CD14-positive monocyte (primary cell): ENCODE results near the gene DNAJC5. TPM values are rescaled to one million over a fixed set of nuclear protein-coding genes. Genes with fewer than 3 reads are reported as not detected.
A peak's percentile ranks its signal among the peaks of the same experiment; 100 is the strongest.

Experiments used
- DNase-seq, 3 donors: peaks; one replicate each; pipeline ENCODE4 v3.0.0-alpha.2; 2011 to 2022
- H2AFZ ChIP-seq: 2 replicates; pipeline ENCODE4 v1.6.0; 2012; ENCODE audit warnings: mild to moderate bottlenecking, low read depth, low read length, inconsistent platforms; ENCODE audit not compliant: insufficient read depth, poor library complexity, severe bottlenecking
- H3K27ac ChIP-seq, 2 donors: 1 replicate in 1 of 2; 2 replicates in 1 of 2; pipeline ENCODE4 v1.5.1; 2012 to 2013; ENCODE audit warnings: low read length in 2 of 2, control low read depth in 1 of 2, inconsistent platforms in 1 of 2, low read depth in 1 of 2, mild to moderate bottlenecking in 1 of 2
- H3K27me3 ChIP-seq, 2 donors: one replicate each; pipeline versions ENCODE4 v1.6.0 to v1.6.1; 2011 to 2013; ENCODE audit warnings: low read length in 2 of 2; ENCODE audit not compliant: control insufficient read depth in 2 of 2, insufficient read depth in 2 of 2
- H3K36me3 ChIP-seq, 2 donors: replicated peaks in 1 of 2; 1 replicate in 1 of 2; 2 replicates in 1 of 2; pipeline versions ENCODE4 v1.5.1 to v1.6.1; 2012 to 2013; ENCODE audit warnings: low read length in 2 of 2, control low read depth in 1 of 2, inconsistent platforms in 1 of 2, mild to moderate bottlenecking in 1 of 2; ENCODE audit not compliant: insufficient read depth in 2 of 2, control insufficient read depth in 1 of 2
- H3K4me1 ChIP-seq, 2 donors: 1 replicate in 1 of 2; 2 replicates in 1 of 2; pipeline versions ENCODE4 v1.5.1 to v1.6.1; 2012 to 2013; ENCODE audit warnings: low read length in 2 of 2, control low read depth in 1 of 2, inconsistent platforms in 1 of 2, mild to moderate bottlenecking in 1 of 2, moderate library complexity in 1 of 2; ENCODE audit not compliant: insufficient read depth in 2 of 2, control insufficient read depth in 1 of 2
- H3K4me2 ChIP-seq: replicated peaks from 2 replicates; pipeline ENCODE3; 2012; ENCODE audit warnings: low read length, moderate library complexity, mild to moderate bottlenecking; ENCODE audit not compliant: poor library complexity, severe bottlenecking; ENCODE audit errors: extremely low read depth
- H3K4me3 ChIP-seq, 3 experiments: fragments of 200-600 bp in 1 of 3; sonication (generic) in 1 of 3; replicated peaks in 1 of 3; 1 replicate in 2 of 3; 2 replicates in 1 of 3; pipeline ENCODE4 v1.5.1; 2011 to 2013; ENCODE audit warnings: low read length in 3 of 3, mild to moderate bottlenecking in 3 of 3, control low read depth in 2 of 3, low read depth in 2 of 3, inconsistent platforms in 1 of 3, moderate library complexity in 1 of 3
- H3K79me2 ChIP-seq: 2 replicates; pipeline ENCODE4 v1.6.0; 2012; ENCODE audit warnings: mild to moderate bottlenecking, control low read depth, inconsistent platforms, low read length, moderate library complexity; ENCODE audit not compliant: insufficient read depth
- H3K9ac ChIP-seq: 2 replicates; pipeline ENCODE4 v1.6.0; 2017; ENCODE audit warnings: low read length, mild to moderate bottlenecking; ENCODE audit not compliant: insufficient read depth, poor library complexity, severe bottlenecking
- H3K9me3 ChIP-seq, 2 donors: replicated peaks in 1 of 2; 1 replicate in 1 of 2; 2 replicates in 1 of 2; pipeline versions ENCODE4 v1.5.1 to v1.6.1; 2012 to 2013; ENCODE audit warnings: low read length in 2 of 2, control low read depth in 1 of 2; ENCODE audit not compliant: control insufficient read depth in 1 of 2, insufficient read depth in 1 of 2
- H4K20me1 ChIP-seq: 2 replicates; pipeline ENCODE4 v1.6.0; 2012; ENCODE audit warnings: mild to moderate bottlenecking, low read length, control low read depth, moderate library complexity; ENCODE audit not compliant: insufficient read depth
- H3K27ac Mint-ChIP-seq, 7 donors: one replicate each; pipeline ENCODE4 v1.8.0; 2020; ENCODE audit warnings: mild to moderate bottlenecking in 7 of 7, mixed read lengths in 7 of 7, moderate library complexity in 6 of 7, inconsistent platforms in 2 of 7
- H3K27me3 Mint-ChIP-seq, 3 donors: one replicate each; pipeline ENCODE4 v1.8.0; 2021 to 2022; ENCODE audit warnings: low read depth in 3 of 3, mild to moderate bottlenecking in 3 of 3, mixed read lengths in 3 of 3, moderate library complexity in 3 of 3, inconsistent platforms in 1 of 3
- H3K36me3 Mint-ChIP-seq, 2 donors: one replicate each; pipeline ENCODE4 v1.8.0; 2020; ENCODE audit warnings: mixed read lengths in 2 of 2, inconsistent platforms in 1 of 2, mild to moderate bottlenecking in 1 of 2
- H3K4me1 Mint-ChIP-seq: one replicate; pipeline ENCODE4 v1.8.0; 2020; ENCODE audit warnings: mild to moderate bottlenecking, mixed read lengths
- H3K4me3 Mint-ChIP-seq, 2 donors: one replicate each; pipeline ENCODE4 v1.8.0; 2020; ENCODE audit warnings: mild to moderate bottlenecking in 2 of 2, mixed read lengths in 2 of 2, moderate library complexity in 1 of 2
- H3K9me3 Mint-ChIP-seq, 7 donors: one replicate each; pipeline ENCODE4 v1.8.0; 2020 to 2022; ENCODE audit warnings: mixed read lengths in 7 of 7, mild to moderate bottlenecking in 6 of 7, moderate library complexity in 6 of 7, inconsistent platforms in 2 of 7
- WGBS: methylation state at CpG from one replicate; pipeline ENCODE4 v1.1.5; 2013; ENCODE audit warnings: missing lambda C conversion rate; ENCODE audit not compliant: insufficient coverage; 5-methylcytosine and 5-hydroxymethylcytosine counted together
- intact Hi-C, 2 donors: fragments of 100-400 bp; cut with micrococcal nuclease; formaldehyde crosslinking; loops; one replicate each; pipeline versions ENCODE4 v1.15.0 to v1.15.1; 2023
- polyA plus RNA-seq, 3 donors: library from polyadenylated mRNA; depleted of rRNA in 1 of 3; unstranded in 2 of 3; stranded (reverse) in 1 of 3; fragments of 300-500 nt in 2 of 3; fragments of >200 nt in 1 of 3; fragmentation: Illumina TruSeq in 2 of 3; gene quantifications; 1 replicate in 2 of 3; 2 replicates in 1 of 3; pipeline ENCODE4 v1.2.3, GENCODE V29; 2012 to 2021
- TF ChIP-seq, protein P1 (sequence below): fragments of 200-600 bp; IDR thresholded peaks from one replicate; pipeline ENCODE4 v1.8.0; 2022; ENCODE audit warnings: antibody characterized with exemption, mild to moderate bottlenecking

DNAJC5 gene
- polyA plus RNA-seq, 3 donors = 5.9 to 44.4 (median 7.4) TPM

- peak in 1 of 3 donors; percentile 6 for DNase-seq
- WGBS = 94% methylated on average over 31 of the region's 35 CpGs
- Histone ChIP-seq H4K20me1 (peaks cover 99% of the 10 kb centered on the region), H3K36me3 (peaks cover 44 to 50% of the 10 kb centered on the region in 2 donors), H3K79me2 (peaks cover 73% of the 10 kb centered on the region), H3K27ac (no peak overlapping the region), H3K4me1 (peaks cover 50 to 53% of the 10 kb centered on the region in 2 donors), H3K4me2 (no peak overlapping the region), H3K27me3 (no peaks in the 10 kb centered on the region), H3K4me3 (no peak overlapping the region), H3K9me3 (no peaks in the 10 kb centered on the region), H2AFZ (no peak overlapping the region), H3K9ac (no peak overlapping the region)
- Mint-ChIP-seq H3K9me3 (peaks cover 0 to 2% (median 0%) of the 10 kb centered on the region in 7 donors), H3K27ac (no peak overlapping the region), H3K27me3 (peaks cover 0 to 2% (median 0%) of the 10 kb centered on the region in 3 donors), H3K4me1 (peaks cover 44% of the 10 kb centered on the region), H3K36me3 (peaks cover 18 to 37% of the 10 kb centered on the region in 2 donors), H3K4me3 (no peak overlapping the region)
- intact Hi-C loops = loop anchor here (5.0 kb wide), 2 partner anchors 37 to 302 kb away; no protein-coding TSS in a partner anchor
- TF ChIP-seq, protein P1, sequence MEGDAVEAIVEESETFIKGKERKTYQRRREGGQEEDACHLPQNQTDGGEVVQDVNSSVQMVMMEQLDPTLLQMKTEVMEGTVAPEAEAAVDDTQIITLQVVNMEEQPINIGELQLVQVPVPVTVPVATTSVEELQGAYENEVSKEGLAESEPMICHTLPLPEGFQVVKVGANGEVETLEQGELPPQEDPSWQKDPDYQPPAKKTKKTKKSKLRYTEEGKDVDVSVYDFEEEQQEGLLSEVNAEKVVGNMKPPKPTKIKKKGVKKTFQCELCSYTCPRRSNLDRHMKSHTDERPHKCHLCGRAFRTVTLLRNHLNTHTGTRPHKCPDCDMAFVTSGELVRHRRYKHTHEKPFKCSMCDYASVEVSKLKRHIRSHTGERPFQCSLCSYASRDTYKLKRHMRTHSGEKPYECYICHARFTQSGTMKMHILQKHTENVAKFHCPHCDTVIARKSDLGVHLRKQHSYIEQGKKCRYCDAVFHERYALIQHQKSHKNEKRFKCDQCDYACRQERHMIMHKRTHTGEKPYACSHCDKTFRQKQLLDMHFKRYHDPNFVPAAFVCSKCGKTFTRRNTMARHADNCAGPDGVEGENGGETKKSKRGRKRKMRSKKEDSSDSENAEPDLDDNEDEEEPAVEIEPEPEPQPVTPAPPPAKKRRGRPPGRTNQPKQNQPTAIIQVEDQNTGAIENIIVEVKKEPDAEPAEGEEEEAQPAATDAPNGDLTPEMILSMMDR = no peak
Measured at GRCh38 chr20:63944078-63944941, 49.4 kb downstream of the DNAJC5 start.

- Mint-ChIP-seq H3K4me3 (no peak overlapping the region), H3K27ac (no peak overlapping the region), H3K9me3 (peaks cover 0 to 2% (median 0%) of the 10 kb centered on the region in 7 donors), H3K36me3 (peaks cover 18 to 37% of the 10 kb centered on the region in 2 donors), H3K27me3 (peaks cover 0 to 2% (median 0%) of the 10 kb centered on the region in 3 donors), H3K4me1 (peaks cover 49% of the 10 kb centered on the region)
- intact Hi-C loops = no loop called here
- no peaks in the 10 kb centered on the region for H3K27me3 ChIP-seq
- WGBS = 98% methylated on average over 17 of the region's 17 CpGs
- H3K9me3 ChIP-seq = no peaks in the 10 kb centered on the region
- H3K4me3 ChIP-seq = no peak overlapping the region
- no peak overlapping the region for H3K27ac ChIP-seq
- H3K79me2 ChIP-seq = peaks cover 77% of the 10 kb centered on the region
- TF ChIP-seq, protein P1 = no peak
- H3K36me3 ChIP-seq = peaks cover 39 to 46% of the 10 kb centered on the region in 2 donors
- peaks cover 99% of the 10 kb centered on the region for H4K20me1 ChIP-seq
- H3K4me2 ChIP-seq = no peak overlapping the region
- H3K9ac ChIP-seq = no peak overlapping the region
- peaks cover 55 to 61% of the 10 kb centered on the region in 2 donors for H3K4me1 ChIP-seq
- H2AFZ ChIP-seq = no peak overlapping the region
- peak in 1 of 3 donors; percentile 2 for DNase-seq
Measured at GRCh38 chr20:63945031-63945658, 50.2 kb downstream of the DNAJC5 start.
